ENCODE measurements around the gene SMG7.
A peak's percentile ranks its signal among the peaks of the same experiment; 100 is the strongest.

The SMG7 gene

DNA sequence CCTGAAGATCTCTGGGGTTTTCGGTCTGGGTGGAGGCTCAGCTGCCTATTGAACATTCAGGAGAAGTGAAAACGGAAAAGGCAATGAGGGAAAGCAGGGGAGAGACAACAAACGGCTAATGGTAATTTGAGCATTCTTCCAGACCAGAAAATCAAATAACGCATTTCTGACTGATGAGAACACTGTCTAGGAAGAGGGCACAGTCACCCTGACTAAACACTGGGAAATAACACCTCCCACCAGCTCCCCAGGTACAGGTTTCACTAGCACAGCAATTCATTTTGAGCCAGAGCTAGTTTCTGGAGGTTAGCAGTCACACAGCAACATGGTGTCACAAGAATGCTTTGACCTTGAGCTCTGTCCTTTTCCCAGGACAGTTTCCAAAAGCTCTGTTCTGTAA, 96.8 kb downstream of the SMG7 start:
- DNase-seq, result no peak

DNA sequence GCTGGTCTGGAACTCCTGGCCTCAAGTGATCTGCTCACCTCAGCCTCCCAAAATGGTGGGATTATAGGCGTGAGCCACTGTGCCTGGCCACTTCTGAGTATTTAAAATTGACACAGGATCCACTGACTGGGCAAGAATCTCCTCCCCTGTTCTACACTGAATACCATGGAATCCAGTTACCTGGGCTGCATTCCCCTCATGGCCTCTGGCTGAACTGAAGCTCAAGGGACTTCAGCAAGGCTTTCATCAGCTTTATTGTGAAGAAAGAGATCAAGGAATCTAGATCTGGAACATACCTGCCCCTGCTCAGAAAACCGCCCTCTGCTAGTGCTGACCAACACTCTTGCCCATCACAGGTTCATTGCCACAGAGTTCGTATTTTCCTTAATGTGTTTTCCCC, 97.5 kb downstream of the SMG7 start:
- no peak for DNase-seq

DNA sequence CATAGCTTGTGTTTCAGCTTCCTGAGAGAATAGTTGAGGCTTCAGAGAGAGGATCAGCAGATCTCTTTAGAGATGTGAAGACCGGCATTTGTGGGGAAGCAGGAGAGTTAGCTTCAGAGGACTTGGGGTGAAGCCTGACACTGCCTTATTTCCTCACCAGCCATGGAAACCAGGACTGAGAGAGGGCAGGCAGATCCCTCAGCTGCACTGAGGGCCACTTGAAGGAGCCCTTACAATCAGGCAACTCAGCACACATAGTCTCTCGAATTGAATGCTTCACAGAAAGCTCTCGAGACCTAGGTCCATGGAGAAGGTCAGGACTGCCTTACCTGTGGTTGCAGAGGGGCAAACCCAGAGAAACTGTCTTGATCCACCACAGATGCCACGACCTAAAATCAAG, 98.2 kb downstream of the SMG7 start:
- DNase-seq, result no peak

GRCh38 chr1:183571678-183572268, 99.5 kb downstream of the SMG7 start:
- no peak for DNase-seq

GRCh38 chr1:183572721-183573120, 100.4 kb downstream of the SMG7 start:
- DNase-seq, result no peak

GRCh38 chr1:183575606-183576005, 103.3 kb downstream of the SMG7 start:
- no peak for DNase-seq

DNA sequence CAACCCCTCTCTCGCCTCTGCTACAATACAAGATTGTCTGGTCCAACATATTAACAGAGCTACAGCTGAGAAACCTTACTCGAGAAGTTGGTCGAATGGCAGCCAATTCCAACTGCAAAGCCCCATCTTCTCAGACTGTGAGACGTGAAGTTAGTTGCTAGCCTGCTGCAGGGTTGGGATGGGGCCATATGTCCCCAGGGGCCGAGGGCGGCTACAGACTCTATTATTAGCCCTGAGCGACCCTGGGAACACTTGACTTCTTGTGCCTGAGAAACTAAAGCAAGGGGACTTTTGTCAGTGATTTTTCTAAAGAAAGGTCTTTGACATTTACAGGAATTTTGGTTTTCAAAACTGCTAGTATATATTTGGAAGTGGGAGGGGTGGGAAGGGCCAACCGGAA, 104.2 kb downstream of the SMG7 start:
- DNase-seq, result no peak

DNA sequence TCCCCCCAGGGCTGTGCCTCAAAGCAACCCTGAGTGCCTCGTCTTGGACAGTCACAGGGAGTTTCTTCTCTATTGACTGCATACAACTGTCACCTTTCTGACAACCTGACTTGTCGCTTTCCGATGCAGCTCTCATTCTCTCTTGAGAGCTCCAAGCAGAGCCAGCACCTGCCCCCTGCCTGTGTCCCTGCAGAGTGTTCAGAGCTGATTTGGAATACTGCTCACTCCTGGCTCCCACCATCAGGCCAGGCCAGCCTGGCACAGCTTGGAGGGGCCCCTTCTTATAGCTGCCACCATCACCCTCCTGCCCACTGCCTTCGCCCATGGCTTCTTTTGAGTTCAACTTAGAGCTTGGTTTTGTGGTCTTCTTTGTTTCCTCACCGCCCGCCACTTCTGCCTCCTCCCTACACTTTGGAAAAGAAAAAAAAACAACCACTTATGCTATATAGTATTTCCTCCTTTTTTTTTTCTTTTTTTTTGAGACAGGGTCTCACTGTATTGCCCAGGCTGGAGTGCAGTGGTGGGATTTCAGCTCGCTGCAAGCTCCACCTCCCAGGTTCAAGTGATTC, 105.7 kb downstream of the SMG7 start:
- DNase-seq, result no peak

DNA sequence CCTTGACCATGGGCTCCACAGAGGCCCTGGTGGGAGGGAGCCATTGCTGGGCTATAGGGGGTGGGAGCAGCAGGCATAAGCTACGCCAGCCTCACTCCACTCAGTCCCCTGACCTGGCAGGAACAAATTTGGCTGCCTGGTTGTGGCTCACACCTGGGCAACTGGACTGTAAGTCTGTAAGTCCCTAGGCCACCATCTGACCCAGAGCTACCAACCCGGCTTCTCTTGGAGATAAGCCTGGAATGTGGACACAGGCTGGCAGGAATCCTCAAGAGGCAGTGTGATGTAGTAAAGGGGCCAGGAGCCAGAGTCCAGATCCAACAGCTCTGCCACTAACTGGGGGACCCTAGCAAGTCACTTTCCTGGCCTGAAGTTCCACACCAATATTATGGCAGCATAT, 106.6 kb downstream of the SMG7 start:
- no peak for DNase-seq

GRCh38 chr1:183580281-183580682, 108.0 kb downstream of the SMG7 start:
- peak; percentile 75 for DNase-seq

DNA sequence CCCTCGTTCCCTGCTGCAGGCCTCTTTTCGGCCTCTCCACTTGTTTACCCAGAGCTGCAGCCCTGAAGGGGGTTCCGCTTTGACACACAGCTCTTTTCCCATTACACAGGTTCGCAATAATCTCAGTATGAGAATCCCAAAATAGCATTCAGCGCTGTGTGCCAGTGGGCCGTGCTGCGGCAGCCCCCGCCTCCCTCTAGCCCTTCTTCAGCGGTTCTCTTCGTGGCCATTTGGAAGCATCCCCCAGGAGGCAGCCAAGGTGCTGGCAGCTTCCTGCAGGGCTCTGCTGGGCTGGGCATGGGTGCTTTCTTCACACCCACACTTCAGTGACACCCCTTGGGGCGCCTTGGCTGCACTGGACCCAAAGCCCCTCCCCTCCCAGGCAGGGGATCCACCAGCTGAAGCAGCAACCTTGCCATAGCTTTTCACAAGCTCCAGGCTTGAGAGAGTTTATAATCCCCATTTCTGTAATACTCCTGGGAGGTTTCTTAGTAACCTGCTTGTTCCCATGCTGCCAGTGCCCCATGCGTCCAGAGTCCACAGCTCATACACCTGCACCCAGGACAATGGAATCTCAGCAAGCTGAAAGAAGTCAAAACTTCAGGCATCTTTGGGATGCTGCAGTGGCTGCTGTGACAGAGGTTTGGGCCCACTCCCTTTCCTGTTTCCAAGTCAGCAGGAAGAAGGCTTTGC, 109.9 kb downstream of the SMG7 start:
- no peak for DNase-seq

DNA sequence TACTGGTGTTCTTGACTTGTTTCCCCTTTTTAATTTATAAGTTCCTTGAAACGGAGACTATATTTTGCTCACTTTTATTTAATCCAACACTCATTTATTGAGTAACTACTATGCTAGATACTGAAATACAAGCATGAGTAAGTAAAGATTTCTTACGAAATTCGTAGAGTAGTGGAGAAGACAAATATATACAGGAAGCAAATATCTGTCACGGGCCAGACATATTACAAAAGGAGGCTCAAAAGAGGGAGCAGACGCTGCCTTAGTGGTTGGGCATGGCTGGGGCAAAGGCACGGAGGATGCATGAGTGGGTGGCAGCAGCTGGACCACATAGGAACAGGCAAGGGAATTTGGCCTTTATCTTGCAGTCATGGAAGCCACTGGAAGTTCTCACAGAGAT, 111.2 kb downstream of the SMG7 start:
- DNase-seq, result no peak

- no peak for DNase-seq
Measured at GRCh38 chr1:183584147-183584546, 111.8 kb downstream of the SMG7 start.

DNA sequence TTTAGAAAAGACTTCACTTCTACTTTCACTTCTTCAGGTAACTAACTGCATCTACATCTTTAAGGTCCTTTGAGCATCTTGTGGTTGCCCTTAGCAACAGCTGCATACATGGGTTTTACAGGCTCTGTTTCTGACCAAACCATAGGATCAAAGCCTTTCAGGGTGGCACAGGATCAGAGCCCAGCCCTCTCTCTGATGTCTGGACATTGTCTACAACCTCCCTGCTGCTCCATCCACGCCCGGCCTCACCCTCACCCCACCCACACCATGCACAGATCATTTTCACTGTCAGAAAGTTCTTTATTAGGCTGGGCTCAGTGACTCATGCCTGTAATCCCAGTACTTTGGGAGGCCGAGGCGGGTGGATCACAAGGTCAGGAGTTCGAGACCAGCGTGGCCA, 112.7 kb downstream of the SMG7 start:
- DNase-seq, result no peak

- DNase-seq, result no peak
Measured at GRCh38 chr1:183586455-183586854, 114.2 kb downstream of the SMG7 start.

DNA sequence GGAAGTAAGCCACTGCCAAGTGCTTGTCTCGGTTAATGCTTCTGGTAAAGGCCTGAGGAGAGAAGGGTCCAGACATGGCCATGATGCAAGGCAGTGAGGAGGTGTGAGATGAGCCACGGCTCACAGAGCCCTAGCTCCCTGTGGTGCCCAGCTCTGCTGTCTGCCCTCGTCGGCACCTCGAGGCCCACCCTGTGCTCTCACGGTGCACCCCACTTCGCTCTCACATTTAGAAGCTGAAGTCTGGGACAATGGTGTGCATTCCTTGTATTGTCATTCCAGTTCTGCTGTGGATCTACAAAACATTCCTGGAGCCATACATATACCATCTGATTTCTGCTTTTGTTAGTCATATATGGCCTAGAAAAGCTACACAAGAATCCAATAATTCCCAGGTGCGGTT, 114.6 kb downstream of the SMG7 start:
- DNase-seq, result no peak

DNA sequence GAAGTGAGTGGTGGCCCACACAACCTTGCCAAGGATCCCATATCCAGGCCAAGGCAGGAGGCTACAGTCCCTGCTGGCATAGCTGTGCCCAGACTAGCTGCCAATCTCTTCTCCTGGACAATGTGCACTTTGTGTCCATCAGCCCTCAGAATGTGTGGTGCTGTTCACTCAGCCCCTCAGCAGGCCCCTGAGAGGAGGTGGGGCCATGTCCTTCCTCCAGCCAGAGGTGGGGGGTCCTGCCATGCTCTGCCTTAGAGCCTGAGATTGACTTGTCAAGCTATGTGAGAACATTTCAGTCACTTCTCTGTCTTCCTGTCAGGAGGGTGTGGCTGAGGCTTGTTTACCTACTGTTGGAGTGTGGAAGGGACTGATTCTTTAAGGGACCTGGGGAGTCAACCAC, 116.5 kb downstream of the SMG7 start:
- DNase-seq, result no peak

DNA sequence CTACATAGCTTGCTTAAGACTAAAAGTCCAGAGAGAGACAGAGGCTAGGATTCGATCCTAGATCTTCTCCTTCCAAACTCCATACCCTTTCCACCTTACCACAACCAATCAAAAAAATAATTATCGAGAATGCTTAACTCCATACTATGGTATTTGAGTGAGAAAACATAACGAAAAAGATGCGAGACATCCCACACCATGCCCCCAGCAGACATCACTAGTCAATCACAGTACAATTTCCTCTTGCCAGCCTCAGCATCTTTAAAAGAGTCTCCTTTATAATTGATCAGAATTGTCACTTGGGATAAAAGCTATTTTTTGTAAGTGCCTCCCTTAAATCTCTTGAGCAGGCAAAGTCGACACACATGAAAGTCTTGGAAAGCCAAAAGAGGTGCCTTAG, 117.1 kb downstream of the SMG7 start:
- no peak for DNase-seq

DNA sequence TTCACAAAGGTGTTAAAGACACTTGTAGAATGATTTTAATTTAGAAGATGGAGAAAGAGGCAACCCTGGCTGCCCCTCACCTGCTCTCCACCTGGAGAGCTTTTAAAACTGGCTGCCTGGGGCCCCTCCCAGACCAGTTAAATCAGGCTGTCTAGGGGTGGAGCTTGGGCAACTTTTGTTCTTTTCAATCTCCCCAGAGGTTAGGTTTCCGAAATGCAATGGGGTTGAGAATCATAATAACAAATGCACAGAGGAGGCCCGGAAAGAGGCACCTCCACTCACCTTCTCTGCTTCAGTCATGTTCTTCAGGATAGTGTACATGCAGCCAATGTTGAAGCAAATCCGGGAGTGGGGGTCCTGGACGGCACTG, 117.6 kb downstream of the SMG7 start:
- DNase-seq, result no peak

GRCh38 chr1:183590244-183591191, 118.2 kb downstream of the SMG7 start, which contains the start of gene NCF2:
Gene NCF2 (minus strand): TSS chr1:183590459. CDS start chr1:183590329, 130 bp downstream.
- DNase-seq, result no peak

GRCh38 chr1:183592733-183593132, 120.4 kb downstream of the SMG7 start:
- DNase-seq, result no peak

DNA sequence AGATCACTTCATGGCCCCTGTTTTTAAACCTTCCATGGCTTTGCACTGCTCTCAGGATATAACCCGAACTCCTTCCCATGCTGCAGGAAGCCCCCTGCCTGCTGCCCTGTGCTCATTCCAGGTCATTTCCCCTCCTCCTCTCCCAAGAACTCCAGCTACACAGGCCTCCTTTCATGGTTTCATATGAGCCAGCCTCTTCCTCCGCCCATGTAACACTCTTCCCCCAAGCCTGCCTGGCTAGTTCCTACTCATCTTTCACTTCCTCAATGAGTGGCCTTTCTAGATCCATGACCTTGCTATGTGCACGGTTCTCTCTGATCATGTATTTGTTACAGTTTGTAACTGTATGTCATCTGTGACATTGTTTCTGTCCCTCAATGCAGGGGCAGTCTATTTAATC, 121.1 kb downstream of the SMG7 start:
- DNase-seq, result no peak

DNA sequence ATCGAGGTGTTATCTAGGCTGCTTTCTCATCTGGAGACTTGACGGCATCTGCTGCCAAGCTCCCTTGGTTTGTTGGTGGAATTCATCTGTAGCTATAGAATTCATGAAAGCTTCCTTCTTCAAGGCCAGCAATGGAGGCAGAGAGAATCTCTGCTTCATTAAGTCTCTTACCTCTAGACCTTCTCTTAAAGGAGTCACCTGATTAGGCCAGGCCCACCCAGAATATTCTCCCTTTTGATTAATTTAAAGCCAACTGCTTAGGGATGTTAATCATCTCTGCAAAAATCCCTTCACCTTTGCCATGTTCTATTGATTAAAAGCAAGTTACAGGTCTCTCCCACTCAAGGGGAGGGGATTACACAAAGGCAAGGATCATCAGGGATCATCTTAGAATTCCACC, 123.2 kb downstream of the SMG7 start:
- no peak for DNase-seq

- no peak for DNase-seq
Measured at GRCh38 chr1:183596500-183596899, 124.2 kb downstream of the SMG7 start.
